GM12878 (cell line): ENCODE data around the gene MPST.

Source experiments
- BACH1 ChIP-seq: fragments of 450-650 bp; IDR thresholded peaks from 2 replicates; pipeline ENCODE4 v1.6.1; 2017; ENCODE audit warnings: mild to moderate bottlenecking, borderline replicate concordance
- CBX3 ChIP-seq: fragments of 200-600 bp; sonication (generic); IDR thresholded peaks from 2 replicates; pipeline ENCODE4 v1.6.1; 2016; ENCODE audit warnings: low read depth, borderline replicate concordance
- EP300 ChIP-seq, 2 experiments: fragments of 150-350 bp in 1 of 2; IDR thresholded peaks; 2 replicates each; pipeline ENCODE4 v1.6.1; 2011 to 2012; ENCODE audit warnings: low read depth in 2 of 2, low read length in 2 of 2, borderline replicate concordance in 1 of 2, improper control_type of control experiment in 1 of 2, inconsistent platforms in 1 of 2; ENCODE audit not compliant: control insufficient read depth in 1 of 2
- GATAD2B ChIP-seq: fragments of 450-650 bp; conservative IDR thresholded peaks from 2 replicates; pipeline ENCODE4 v1.6.1; 2017; ENCODE audit warnings: low read depth, mild to moderate bottlenecking, moderate library complexity
- HCFC1 ChIP-seq: fragments of 150-350 bp; IDR thresholded peaks from 2 replicates; pipeline ENCODE4 v1.6.1; 2014; ENCODE audit warnings: low read length
- POLR2A ChIP-seq: IDR thresholded peaks from 2 replicates; pipeline ENCODE4 v1.6.1; 2011; ENCODE audit warnings: low read depth, mild to moderate bottlenecking, low read length
- RB1 ChIP-seq: fragments of 450-650 bp; formaldehyde crosslinking; IDR thresholded peaks from 2 replicates; pipeline ENCODE4 v1.6.1; 2017; ENCODE audit warnings: mild to moderate bottlenecking, borderline replicate concordance
- SIN3A ChIP-seq: IDR thresholded peaks from 2 replicates; pipeline ENCODE4 v1.6.1; 2012; ENCODE audit warnings: low read depth, low read length, improper control_type of control experiment
- SPI1 ChIP-seq: IDR thresholded peaks from 2 replicates; pipeline ENCODE4 v1.6.1; 2011; ENCODE audit warnings: low read depth, mild to moderate bottlenecking, low read length, moderate library complexity, borderline replicate concordance; ENCODE audit not compliant: insufficient read depth
- YY1 ChIP-seq: IDR thresholded peaks from 2 replicates; pipeline ENCODE4 v1.6.1; 2011; ENCODE audit warnings: low read depth, mild to moderate bottlenecking, low read length
- ZZZ3 ChIP-seq: IDR thresholded peaks from 2 replicates; pipeline ENCODE4 v1.6.1; 2011; ENCODE audit warnings: low read depth; ENCODE audit not compliant: control insufficient read depth, insufficient read length
- TF ChIP-seq, protein P1 (sequence below): IDR thresholded peaks from 2 replicates; pipeline ENCODE4 v1.6.1; 2012; ENCODE audit warnings: low read depth, low read length, improper control_type of control experiment
- TF ChIP-seq, protein P2 (sequence below): IDR thresholded peaks from 2 replicates; pipeline ENCODE4 v1.6.1; 2011; ENCODE audit warnings: low read depth, low read length, improper control_type of control experiment, borderline replicate concordance

DNA sequence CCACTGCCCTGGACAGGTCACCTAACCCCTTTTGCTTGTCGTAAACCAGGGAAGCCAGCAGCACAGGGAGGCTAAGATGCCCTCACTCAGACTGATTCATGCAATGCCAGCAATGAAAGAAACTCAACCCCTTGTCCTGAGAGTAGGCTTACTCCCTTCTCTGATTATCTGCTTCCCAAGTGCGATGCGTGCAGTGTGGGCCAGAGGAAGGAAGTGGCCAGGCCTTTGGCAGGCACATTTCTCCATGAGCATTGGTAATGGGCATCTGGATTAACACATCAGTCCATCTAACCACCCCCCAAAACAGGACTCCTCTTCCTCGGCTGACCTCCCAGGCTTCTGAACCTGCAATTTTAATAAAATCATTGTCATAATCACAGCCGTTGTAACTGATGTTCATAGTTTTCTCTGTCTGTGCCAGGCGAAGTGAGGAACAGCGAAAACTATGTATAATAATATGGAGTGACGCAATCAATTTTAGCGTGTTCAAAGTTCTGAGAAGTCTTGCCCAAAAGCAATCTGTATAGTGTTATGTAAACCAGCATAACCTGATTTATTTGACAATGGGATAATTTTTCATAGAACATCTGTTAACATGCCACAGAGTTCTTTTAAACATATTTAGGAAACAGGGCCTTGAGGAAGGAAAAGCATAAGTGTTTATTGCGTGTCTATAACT lies 34.2 kb upstream of the MPST start:
- TF ChIP-seq, protein P1, sequence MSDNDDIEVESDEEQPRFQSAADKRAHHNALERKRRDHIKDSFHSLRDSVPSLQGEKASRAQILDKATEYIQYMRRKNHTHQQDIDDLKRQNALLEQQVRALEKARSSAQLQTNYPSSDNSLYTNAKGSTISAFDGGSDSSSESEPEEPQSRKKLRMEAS: no peak
- TF ChIP-seq, protein P2, sequence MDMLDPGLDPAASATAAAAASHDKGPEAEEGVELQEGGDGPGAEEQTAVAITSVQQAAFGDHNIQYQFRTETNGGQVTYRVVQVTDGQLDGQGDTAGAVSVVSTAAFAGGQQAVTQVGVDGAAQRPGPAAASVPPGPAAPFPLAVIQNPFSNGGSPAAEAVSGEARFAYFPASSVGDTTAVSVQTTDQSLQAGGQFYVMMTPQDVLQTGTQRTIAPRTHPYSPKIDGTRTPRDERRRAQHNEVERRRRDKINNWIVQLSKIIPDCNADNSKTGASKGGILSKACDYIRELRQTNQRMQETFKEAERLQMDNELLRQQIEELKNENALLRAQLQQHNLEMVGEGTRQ: no peak
- TF ChIP-seq POLR2A (no peak), YY1 (no peak), HCFC1 (no peak), SIN3A (no peak), BACH1 (no peak), RB1 (no peak), GATAD2B (no peak), CBX3 (no peak), EP300 (IDR thresholded peaks at IDR 0.05; ENCODE audit: borderline replicate concordance in 1 of 2, control insufficient read depth in 1 of 2, low read depth in 2 of 2, low read length in 2 of 2) (no peak), ZZZ3 (no peak), SPI1 (no peak)
